T-helper 9 cell (primary cell): ENCODE results near the gene BMP7.
"Not testable (repeated sequence)": the region's sequence is repeated elsewhere in the genome, so short reads cannot be mapped to it uniquely, and the experiment has no call there.

Experiments
- DNase-seq: peaks from one replicate; pipeline ENCODE4 v3.0.0-alpha.2; 2020

BMP7 gene

DNA sequence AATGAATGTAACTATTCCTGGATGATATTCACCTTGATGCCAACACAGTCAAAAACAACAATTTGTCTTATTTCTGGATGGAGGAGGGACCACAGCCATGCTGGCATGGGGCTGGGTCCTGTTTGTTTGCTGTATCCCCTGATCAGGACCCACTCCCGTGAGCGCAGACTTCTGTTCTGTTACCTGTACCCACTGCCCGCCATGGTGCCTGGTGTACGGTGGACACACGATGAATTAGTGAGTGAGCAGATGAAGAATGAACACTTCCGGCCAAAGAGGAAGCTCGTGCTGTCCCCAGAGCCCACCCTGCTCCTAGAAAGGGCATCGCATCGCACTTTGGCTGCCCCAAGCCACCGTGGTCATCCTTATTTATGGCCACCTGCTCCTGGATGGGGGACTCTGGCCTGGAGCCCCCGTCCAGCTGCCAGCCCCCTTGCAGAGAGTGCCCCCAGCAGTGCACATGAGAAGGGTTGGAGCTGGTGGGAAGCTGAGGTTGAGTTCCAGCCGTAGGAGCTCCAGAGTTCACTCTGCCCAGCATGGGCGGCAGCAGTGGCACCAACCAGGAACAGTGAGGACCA lies 100.9 kb downstream of the BMP7 start:
- DNase-seq = no peak

DNA sequence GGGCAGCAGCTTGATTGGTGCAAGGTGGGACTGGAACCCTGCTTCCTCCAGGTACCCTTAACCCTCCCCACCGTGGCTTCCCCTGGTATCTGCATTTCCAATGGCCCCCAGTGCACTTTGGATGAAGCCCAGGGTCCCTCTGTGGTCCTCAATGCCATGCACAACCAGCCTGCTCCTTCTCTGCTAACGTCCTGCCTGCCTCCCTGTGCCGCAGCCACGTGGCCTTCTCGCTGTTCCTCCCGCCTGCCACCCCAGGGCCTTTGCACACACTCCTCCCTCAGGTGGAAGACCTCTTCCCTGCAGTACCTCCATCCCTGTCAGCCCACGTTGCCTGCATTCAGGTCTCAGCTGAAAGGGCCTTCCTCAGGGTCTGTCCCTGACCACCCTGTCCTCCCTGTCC lies 101.6 kb downstream of the BMP7 start:
- DNase-seq = no peak

DNA sequence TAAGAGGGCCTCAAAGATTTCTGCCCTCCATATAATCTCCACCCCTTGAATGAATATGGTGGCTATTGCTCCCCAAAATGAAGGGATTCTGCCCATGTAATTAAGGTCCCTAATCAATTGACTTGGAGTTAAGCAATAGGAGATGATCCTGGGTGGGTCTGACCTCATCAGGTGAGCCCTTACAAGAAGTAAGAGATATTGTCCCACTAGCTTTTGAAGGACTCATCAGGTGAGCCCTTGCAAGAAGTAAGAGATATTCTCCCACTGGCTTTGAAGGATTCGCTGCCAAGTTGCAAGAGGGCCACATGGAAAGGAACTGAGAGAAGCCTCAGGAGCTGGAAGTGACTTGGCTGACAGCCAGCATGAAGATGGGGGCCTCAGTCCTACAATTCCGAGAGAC lies 103.4 kb downstream of the BMP7 start:
- DNase-seq = no peak

DNA sequence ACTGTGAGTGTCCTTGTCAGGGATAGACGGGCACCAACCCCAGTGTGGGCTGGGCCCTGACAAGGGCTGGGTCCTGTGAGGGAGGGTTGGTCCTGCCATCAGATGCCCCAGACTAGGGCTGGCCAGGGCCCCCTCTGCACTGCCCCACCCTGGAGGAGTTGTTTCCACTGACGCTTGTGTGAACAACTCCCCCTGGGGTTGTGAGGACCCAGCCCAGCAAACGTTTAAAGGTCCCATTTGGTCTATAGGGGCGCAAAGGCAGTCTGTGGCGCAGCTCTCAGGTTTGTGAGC lies 104.1 kb downstream of the BMP7 start:
- no peak for DNase-seq

DNA sequence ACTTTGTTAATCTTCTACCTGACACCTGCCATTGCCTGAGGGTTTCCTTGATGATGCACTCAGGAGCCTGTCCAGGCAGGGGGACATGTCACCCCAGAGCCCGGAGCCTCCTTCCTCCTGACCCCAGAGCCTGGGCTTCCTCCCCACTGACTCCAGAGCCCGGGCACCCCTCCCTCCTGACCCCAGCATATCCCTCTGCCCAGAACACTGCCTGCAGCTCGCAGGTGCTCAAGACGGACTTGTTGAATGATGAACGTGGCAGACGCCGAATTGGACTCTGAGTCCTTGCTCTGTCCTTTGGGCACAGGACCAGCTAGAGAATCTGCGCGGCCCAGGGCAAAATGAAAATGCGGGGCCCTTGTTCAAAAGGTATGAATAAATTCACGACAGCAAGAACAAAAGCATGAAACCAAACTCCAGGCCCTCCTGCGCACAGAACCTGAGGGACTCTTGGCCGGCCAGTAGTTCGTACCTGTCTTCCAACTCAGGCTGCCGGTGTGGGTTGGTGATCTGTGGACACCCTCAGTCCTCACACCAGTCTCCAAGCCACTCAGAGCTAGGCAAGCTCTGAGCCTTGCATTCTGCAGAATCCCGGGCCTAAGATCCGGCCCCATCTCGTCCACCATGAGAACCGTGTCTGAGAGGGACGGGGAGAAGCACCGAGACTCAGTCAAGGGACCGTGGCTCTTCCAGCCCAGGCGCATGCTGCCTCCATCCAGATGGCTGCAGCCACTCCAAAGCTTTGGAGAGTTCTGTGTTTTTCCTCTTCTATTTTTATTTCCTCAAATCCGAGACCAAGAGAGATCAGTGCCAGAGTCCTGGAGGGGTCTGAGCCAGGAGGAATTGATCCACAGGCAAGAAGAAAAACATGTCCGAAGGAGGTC lies 104.7 kb downstream of the BMP7 start:
- no peak for DNase-seq

DNA sequence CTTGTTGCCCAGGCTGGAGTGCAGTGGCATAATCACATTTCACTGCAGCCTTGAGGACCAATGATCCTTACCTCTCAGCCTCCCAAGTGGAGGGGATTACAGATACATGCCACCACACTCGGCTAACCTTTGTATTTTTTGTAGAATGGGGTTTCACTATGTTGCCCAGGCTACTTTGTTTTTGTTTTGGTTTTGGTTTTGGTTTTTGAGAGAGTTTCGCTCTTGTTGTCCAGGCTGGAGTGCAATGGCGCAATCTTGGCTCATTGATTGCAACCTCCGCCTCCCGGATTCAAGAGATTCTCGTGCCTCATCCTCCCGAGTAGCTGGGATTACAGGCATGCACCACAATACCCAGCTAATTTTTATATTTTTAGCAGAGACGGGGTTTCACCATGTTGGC lies 105.5 kb downstream of the BMP7 start:
- no peak for DNase-seq

DNA sequence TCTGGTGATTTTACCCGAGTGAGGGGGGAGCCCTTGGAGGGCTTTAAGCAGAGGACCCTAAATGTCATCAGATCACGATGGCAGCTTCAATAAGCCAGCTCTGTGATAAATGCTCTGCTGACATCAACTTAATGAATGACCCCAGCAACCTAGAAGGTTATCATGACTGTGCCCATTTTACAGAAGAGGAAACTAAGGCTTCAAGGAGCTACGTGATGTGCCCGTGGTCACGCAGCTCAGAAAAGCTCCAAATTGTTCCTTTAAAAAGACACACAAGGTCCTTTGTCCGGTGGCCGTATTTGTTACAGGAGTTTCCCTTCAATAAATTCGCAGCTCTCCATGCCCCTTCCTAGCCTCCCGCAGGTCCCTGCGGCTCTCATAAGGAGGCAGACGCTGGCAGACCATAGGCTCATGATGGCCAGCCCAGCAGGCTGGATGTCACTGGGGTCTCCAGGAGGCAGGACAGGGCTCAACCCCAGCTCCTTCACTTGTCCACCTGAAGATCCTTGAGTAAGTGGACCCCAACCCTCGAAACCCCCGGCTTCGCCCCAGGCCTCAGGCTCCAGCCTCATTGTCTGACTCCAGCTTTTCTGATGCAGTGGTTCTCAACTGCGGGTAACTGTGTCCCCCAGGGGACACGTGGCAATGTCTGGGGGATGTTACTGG lies 106.4 kb downstream of the BMP7 start:
- no peak for DNase-seq

DNA sequence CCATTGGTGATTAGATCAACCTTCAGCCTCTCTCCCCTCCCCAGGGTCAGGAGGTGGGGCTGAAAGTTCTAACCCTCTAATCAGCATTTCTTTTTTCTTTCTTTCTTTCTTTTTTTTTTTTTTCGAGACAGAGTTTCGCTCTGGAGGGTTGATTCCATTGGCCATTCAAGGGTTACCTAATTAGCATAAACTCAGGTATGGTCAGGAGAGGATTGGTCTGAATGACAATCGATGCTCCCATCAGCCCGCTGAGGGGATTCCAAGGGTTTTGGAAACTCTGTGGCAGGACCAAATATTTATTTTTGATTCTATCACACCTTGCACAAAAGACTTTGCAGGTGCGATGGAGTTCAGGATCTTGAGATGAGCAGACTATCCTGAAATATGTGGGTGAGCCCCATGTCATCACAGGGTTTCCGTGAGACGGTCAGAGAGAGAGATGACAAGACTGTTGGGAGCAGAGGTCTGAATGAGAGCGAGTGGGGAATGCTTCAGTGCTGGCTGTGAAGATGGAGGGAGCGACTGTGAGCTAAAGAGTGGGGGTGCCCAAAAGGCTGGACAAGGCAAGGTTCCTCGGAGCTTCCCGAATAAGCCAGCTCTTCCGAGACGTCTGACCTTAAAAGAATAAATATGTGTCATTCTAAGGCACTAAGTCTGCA lies 107.1 kb downstream of the BMP7 start:
- DNase-seq = no peak

DNA sequence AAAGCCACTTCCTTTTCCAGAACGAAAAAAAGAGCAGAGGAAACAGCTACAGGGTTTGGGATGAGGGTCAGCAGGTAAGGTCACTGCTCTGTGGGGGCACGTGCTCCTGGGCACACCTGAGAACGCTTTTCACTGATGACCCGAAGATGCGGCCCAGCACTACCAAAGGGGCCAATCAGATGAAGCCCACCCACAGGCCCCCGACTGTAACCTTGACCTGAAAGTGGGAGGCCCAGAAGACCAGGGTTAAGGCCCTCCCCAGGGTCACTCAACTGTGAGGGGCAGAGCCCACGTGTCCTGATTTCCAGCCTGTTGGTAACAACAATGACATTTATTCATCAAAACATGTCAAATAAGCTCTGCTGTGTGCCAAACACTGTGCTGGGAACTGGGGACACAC lies 108.0 kb downstream of the BMP7 start:
- no peak for DNase-seq

DNA sequence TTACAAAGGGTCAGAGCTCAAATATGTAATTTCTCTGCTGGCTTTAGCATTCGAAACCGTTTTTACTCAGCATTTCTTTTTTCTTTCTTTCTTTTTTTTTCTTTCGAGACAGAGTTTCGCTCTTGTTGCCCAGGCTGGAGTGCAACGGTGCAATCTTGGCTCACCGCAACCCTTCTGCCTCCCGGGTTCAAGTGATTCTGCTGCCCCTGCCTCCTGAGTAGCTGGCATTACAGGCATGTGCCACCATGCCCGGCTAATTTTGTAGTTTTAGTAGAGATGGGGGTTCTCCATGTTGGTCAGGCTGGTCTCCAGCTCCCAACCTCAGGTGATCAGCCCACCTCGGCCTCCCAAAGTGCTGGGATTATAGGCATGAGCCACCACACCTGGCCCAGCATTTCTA lies 108.7 kb downstream of the BMP7 start:
- DNase-seq = not testable (repeated sequence)

DNA sequence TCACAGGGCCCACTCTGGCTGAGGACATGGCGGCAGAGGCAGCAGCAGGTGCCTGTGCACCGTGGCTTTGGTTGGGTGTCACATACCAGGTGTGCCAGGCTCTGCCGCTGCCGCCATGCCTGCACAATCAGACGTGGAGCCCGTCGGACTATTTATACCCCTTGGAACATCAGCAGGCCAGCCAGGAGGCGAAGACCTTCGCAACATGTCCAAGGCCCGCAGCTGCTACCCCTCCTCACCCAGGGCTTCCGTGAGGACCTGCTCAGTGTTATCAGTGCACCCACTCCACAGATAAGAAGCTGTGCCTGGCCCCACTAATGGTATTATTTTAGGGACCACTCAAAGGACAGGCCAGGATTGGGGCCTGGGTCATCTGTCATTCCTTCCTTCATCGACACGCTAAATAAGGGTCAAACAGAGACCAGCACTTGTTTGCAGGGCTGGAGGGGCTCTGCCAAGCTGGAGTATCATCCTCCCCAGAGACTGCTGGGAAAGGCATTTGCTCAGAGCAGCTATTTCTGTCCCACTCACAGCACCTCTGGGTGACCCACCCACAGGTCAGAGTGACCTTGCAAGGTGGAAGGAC lies 109.2 kb downstream of the BMP7 start:
- no peak for DNase-seq

DNA sequence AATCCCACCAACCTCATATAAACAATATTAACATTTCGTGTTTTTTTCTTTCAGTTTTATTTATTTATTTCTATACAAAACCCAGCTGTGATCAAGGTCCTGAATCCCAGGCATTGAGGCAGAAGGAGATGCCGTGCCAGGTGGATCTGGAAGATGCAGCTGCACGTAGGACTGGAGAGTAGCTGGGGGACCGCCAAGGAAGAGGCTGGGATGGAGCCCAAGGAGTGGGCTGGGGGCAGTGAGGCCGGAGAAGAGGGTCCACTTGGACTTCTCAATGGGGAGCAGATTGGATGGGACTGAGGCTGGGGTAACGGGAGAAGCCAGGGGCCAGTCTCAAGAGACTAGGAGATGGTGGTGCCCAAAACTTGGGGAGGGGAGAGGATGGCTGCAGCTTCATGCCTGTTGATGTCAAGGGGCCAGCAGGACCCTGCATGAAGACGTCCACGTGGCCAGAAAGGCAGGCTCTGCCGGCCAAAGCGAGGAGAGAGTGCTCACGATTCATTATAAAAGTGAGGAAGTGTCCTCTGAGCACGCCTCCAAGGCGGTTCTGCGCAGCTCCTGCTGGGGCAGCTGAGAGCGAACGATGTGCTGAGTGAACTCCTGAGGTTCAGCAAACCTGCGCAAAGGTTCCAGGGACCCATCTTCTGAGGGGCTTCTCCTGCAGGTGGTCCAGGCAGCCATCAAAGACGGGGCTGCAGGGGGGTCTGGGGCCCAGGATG lies 110.3 kb downstream of the BMP7 start:
- no peak for DNase-seq

DNA sequence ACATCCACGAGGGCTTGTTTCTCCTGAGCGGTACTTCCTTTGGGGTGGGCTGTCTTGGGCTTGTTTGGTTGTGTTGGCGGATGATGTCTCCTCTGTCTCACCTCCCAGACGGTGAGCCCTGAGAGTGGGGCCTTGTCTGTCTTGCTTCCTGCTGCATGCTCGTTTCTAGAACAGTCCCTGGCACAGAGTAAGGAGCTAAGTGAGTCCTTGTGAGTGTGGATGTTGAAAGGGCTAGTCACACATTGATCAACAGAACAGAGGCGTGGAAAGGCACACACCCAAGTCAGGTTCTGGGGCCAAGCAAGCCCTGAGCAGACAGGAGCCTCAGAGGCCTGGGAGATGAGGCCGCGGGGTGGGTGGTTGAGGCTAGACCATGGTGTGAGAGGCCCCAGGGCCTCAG lies 111.0 kb downstream of the BMP7 start:
- DNase-seq = no peak

DNA sequence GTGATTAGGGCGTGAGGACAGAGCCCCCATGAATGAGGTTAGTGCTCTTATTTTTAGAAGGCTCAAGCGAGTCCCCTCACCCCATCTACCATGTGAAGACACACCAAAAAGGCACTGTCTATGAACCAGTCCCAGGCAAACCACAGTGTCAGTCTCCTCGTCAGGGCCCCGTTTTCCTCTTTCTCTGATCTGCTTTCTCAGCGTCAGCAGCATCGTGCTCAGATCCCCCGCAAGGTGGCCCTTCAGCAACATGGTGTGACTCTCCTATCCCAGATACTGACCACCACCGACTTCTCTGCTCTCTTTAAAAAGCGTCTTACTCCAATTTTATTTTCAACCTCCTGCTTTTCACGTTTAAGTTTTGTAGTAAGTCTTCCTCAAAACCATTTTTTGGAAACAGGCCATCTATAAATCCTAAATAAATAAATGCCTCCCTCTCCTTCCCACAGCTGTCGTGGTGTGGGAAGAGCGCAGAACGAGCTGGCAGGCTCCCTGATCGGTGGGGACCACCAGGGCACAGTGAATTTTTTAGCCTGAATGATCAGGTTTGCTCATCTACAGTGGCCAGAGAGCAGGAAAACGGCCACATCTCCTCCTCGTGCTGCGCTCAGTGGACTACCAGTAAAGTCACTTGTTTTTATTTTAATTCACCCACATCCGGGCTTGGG lies 113.1 kb downstream of the BMP7 start:
- DNase-seq = no peak

DNA sequence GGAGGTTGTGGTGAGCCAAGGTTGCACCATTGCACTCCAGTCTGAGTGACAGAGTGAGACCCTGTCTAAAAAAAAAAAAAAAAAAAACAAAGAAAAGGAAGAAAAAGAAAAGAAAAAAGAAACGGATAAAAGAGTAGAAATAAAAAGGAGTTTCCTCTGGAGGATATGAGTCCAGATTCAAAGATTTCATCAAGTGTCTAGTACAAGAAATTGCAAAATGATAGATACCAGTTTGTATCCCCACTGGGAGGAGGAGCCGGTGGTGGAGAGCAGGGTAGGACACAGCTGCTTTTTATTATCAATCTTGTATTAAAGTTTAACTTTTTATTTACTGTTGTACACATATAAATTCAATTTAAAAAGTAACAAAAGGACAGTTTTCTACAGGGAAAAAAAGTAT lies 113.9 kb downstream of the BMP7 start:
- DNase-seq = no peak

DNA sequence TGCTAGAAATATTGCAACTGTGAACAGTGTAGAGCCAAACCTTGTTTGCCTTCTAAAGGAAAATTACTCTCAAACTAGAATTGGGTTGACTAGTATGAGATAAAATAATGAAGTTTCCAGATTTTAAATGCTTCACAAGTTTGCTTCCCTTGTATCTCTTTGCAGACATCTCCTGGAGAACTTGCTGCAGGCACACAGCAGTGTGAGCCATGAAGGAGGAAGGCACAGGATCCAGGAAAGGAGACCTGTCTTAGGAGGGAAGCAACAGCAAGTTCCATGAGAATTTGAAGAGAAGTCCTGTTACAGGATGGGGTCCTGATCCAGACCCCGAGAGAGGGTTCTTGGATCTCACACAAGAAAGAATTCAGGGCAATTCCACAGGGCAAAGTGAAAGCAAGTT lies 115.9 kb downstream of the BMP7 start:
- no peak for DNase-seq

DNA sequence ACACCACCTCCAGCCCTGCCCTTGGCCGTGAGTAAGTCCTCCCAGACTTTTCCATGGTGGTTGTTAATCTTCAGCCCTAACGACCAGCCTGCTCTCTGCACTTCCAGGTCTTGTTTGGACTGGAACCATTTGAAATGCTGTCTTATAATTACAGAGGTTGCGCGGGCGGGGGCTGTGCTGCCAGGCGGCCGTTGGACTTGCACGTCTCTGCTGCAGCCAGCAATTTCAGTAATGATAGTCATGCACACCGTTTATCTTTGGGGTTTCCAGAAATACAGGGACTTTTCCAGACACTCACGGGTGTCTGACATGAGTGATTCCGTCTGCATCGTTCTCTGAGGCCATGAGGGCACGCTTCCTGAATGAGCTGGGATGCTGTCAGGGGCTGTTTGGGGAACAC lies 118.2 kb downstream of the BMP7 start:
- DNase-seq = no peak

DNA sequence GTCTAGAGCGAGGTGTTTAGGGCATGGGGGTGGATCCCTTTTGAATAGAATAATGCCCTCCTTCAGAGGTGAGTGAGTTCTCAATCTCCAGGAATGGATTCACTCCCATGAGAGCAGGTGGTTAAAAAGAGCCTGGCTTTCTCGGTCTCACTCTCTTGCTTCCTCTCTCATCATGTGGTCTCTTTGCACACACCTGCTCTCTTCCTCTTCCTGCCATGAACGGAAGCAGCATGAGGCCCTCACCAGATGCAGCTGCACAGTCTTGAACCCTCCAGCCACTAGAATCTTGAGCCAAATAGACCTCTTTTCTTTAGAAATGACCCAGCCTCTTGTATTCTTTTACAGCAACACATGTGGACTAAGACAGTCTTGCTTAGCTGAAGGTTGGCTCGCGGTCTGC lies 119.3 kb downstream of the BMP7 start:
- DNase-seq = no peak

DNA sequence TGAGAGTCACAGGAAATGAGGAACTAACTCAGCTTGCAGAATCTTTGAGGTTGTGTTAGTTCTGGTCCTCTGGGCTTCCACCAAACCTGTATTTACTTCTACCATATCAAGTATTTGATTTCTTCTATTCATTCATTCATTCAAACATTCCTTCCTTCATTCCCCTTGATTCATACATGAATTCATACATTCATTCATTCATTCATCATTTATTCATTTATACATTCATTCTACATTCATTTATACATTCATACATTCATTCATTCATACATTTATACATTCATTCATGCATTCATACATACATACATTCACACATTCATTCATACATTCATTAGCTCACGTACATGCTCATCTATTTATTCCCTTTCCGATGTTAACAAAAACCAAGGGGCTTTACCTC lies 120.3 kb downstream of the BMP7 start:
- no peak for DNase-seq

DNA sequence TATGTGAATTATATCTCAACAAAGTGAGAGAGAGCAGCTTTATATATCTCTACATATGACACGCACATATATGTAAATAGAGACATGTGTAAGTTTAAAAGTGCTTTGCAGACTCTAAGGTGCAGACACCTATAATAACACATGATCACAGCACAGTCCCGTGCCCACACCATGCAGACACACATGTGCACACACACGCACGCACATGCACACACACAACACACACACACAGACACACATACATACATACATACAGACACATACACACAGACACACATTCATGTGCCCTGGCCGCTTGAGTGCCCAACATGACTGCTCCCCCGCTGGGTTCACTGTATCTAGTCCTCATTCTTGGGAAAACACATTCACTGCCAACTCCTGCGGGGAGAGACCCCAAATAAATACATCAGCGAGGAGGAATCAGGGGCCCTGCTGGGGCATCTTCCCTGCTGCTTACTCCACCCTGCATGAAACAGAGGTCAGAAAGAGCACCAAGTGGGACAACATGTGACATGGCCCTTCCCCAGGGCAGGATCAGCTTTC lies 121.3 kb downstream of the BMP7 start:
- no peak for DNase-seq

DNA sequence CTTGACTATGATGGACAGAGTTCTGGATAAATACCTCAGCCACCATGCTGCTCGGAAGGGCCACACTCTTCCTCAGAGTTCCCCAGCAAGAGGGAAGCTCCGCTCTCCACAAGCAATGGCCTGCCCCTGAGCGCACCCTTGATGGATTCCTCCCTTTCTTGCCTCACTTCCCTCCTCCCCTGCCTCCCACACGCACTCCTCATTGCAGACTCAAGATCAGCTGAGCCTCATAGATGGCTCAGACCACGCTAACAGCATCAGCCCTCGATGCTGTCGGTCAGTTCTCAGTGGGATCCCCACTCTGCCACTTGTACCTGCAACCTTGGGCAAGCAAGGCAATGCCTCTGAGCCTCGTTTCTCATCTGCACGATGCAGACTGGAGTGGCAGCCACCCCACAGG lies 123.3 kb downstream of the BMP7 start:
- DNase-seq = no peak

DNA sequence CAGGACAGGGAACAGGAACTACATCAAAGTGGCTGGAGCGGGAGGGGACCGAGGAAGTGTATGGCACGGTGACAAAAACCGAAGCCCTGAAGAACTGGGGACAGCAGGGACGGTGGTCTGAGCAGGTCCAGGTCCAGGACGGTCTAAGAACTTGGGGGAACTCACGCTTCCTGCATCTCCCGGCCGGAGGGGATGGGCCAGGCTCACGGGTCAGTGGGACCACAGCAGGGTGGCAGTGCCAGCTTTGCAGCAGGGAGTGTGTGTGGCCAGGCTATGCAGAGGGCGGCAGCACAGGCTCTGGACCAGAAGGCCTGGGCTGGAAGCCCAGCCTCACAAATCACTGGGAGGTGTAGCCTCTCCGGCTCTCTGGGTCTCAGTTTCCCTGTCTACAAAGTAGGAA lies 123.8 kb downstream of the BMP7 start:
- no peak for DNase-seq
